HepG2 (cell line): Measurements from ENCODE around the gene IPCEF1. TPM values are rescaled to one million over a fixed set of nuclear protein-coding genes. Genes with fewer than 3 reads are reported as not detected.

ENCODE experiments used
- ATAC-seq: fragments of 200-7000 bp; cut with Tn5 transposase; 3 replicates; pipeline ENCODE4 v1.9.1; 2020; ENCODE audit warnings: mild to moderate bottlenecking, moderate library complexity
- BruUV-seq: library from RNA; stranded (reverse); fragments of 400-500 nt; replicated peaks from 2 replicates; lab custom pipeline; 2021; lab: Mats Ljungman, UMichigan
- CTCF ChIA-PET: fragments of 300-600 bp; formaldehyde crosslinking; extraction: SDS; loops from one replicate; lab custom pipeline; 2021; ENCODE audit warnings: low total read pairs, inconsistent platforms, low intra/inter-chr PET ratio; lab: Yijun Ruan, JAX
- POLR2A ChIA-PET: fragments of 350-600 bp; sonication (Branson Sonifier 250); formaldehyde crosslinking; loops from one replicate; lab custom pipeline; 2020; ENCODE audit warnings: antibody characterized with exemption, inconsistent platforms; lab: Yijun Ruan, JAX
- DNase-seq: peaks from one replicate; pipeline ENCODE4 v3.0.0-alpha.2; 2015; ENCODE audit warnings: low spot score
- FAIRE-seq: peaks from 3 replicates; lab custom pipeline; 2011; peaks lifted over from hg19 to GRCh38; lab: Jason Lieb, UNC
- H2AFZ ChIP-seq: one replicate; pipeline ENCODE4 v1.6.1; 2011; ENCODE audit warnings: low read length, inconsistent platforms
- H3K27ac ChIP-seq: fragments of 300-600 bp; 3 replicates; pipeline ENCODE4 v1.8.0; 2011; ENCODE audit warnings: mixed run types, mild to moderate bottlenecking, mixed read lengths, low read length, inconsistent platforms; ENCODE audit not compliant: insufficient read depth; ENCODE audit errors: extremely low read length
- H3K27me3 ChIP-seq, 2 experiments: fragments of 200-600 bp in 1 of 2; 2 replicates in 1 of 2; 3 replicates in 1 of 2; pipeline versions ENCODE4 v1.6.0 to v1.8.0; 2011; ENCODE audit warnings: low read length in 2 of 2, mild to moderate bottlenecking in 2 of 2, moderate library complexity in 2 of 2, inconsistent platforms in 1 of 2; ENCODE audit not compliant: insufficient read depth in 2 of 2, control insufficient read depth in 1 of 2
- H3K36me3 ChIP-seq, 2 experiments: fragments of 200-600 bp in 1 of 2; replicated peaks in 1 of 2; 2 replicates in 1 of 2; 3 replicates in 1 of 2; pipeline versions ENCODE4 v1.5.1 to v1.8.0; 2011; ENCODE audit warnings: low read length in 2 of 2, inconsistent platforms in 1 of 2; ENCODE audit not compliant: insufficient read depth in 2 of 2, control insufficient read depth in 1 of 2
- H3K4me1 ChIP-seq: 2 replicates; pipeline ENCODE4 v1.5.1; 2012; ENCODE audit warnings: low read length, inconsistent platforms; ENCODE audit not compliant: insufficient read depth
- H3K4me2 ChIP-seq: 2 replicates; pipeline ENCODE4 v1.6.0; 2011; ENCODE audit warnings: low read depth, low read length, inconsistent platforms
- H3K4me3 ChIP-seq, 3 experiments: fragments of 200-600 bp in 1 of 3; sonication (generic), shearing (Covaris generic) in 1 of 3; replicated peaks in 1 of 3; 2 replicates each; pipeline ENCODE4 v1.5.1; 2011 to 2016; ENCODE audit warnings: low read length in 3 of 3, inconsistent platforms in 2 of 3, low read depth in 2 of 3, mild to moderate bottlenecking in 2 of 3, control low read depth in 1 of 3, mixed read lengths in 1 of 3; ENCODE audit not compliant: insufficient read depth in 1 of 3
- H3K79me2 ChIP-seq: one replicate; pipeline ENCODE4 v1.6.1; 2011; ENCODE audit warnings: low read length, inconsistent platforms; ENCODE audit not compliant: insufficient read depth
- H3K9ac ChIP-seq: 2 replicates; pipeline ENCODE4 v1.6.0; 2011; ENCODE audit warnings: mild to moderate bottlenecking, low read depth, low read length, inconsistent platforms; ENCODE audit not compliant: insufficient read depth
- H3K9me3 ChIP-seq: 2 replicates; pipeline ENCODE4 v1.5.1; 2012; ENCODE audit warnings: mild to moderate bottlenecking, low read length
- H4K20me1 ChIP-seq: 2 replicates; pipeline ENCODE4 v1.6.0; 2011; ENCODE audit warnings: inconsistent platforms, mild to moderate bottlenecking, low read length, moderate library complexity; ENCODE audit not compliant: insufficient read depth
- MED13 ChIP-seq: sonication (generic); formaldehyde crosslinking; IDR thresholded peaks from 2 replicates; pipeline ENCODE4 v1.5.0; 2020; ENCODE audit warnings: missing genetic modification reagents
- NAIF1 ChIP-seq: sonication (generic); formaldehyde crosslinking; IDR thresholded peaks from 2 replicates; pipeline ENCODE4 v1.5.0; 2020; ENCODE audit warnings: mild to moderate bottlenecking, missing genetic modification reagents, borderline replicate concordance
- NFE2 ChIP-seq: sonication (generic); formaldehyde crosslinking; IDR thresholded peaks from 2 replicates; pipeline ENCODE4 v1.4.0; 2020; ENCODE audit warnings: missing genetic modification reagents
- NFIB ChIP-seq: sonication (generic); formaldehyde crosslinking; IDR thresholded peaks from 2 replicates; pipeline ENCODE4 v1.9.0; 2021; ENCODE audit warnings: missing genetic modification reagents, mild to moderate bottlenecking, borderline replicate concordance
- NPAS2 ChIP-seq: sonication (generic); formaldehyde crosslinking; IDR thresholded peaks from 2 replicates; pipeline ENCODE4 v1.8.0; 2022; ENCODE audit warnings: mild to moderate bottlenecking, missing genetic modification reagents, borderline replicate concordance
- PHF20 ChIP-seq: sonication (generic); formaldehyde crosslinking; IDR thresholded peaks from 2 replicates; pipeline ENCODE4 v1.5.0; 2020; ENCODE audit warnings: mild to moderate bottlenecking, missing genetic modification reagents
- RBFOX2 ChIP-seq: fragments of 200-400 bp; formaldehyde crosslinking; IDR thresholded peaks from 2 replicates; pipeline ENCODE4 v1.6.1; 2017; ENCODE audit warnings: low read depth, mild to moderate bottlenecking, low read length
- SCMH1 ChIP-seq: sonication (generic); formaldehyde crosslinking; IDR thresholded peaks from 2 replicates; pipeline ENCODE4 v1.9.0; 2021; ENCODE audit warnings: missing genetic modification reagents, mild to moderate bottlenecking, borderline replicate concordance
- SP140L ChIP-seq: sonication (generic); formaldehyde crosslinking; IDR thresholded peaks from 2 replicates; pipeline ENCODE4 v1.4.0; 2020; ENCODE audit warnings: missing genetic modification reagents, borderline replicate concordance
- ZNF143 ChIP-seq: sonication (generic); formaldehyde crosslinking; IDR thresholded peaks from 2 replicates; pipeline ENCODE4 v1.4.0; 2020; ENCODE audit warnings: missing genetic modification reagents
- ZNF749 ChIP-seq: sonication (generic); formaldehyde crosslinking; IDR thresholded peaks from 2 replicates; pipeline ENCODE4 v1.8.0; 2022; ENCODE audit warnings: mild to moderate bottlenecking, missing genetic modification reagents, moderate library complexity, borderline replicate concordance
- ZNF768 ChIP-seq: sonication (generic); formaldehyde crosslinking; IDR thresholded peaks from 2 replicates; pipeline ENCODE4 v1.4.0; 2020; ENCODE audit warnings: missing genetic modification reagents
- WGBS: methylation state at CpG from one replicate; pipeline ENCODE4 v1.1.6; 2017; ENCODE audit warnings: low lambda C conversion rate; 5-methylcytosine and 5-hydroxymethylcytosine counted together
- in situ Hi-C: cut with HindIII; loops from 2 replicates; pipeline ENCODE4 v1.10.0; 2017; ENCODE audit warnings: low pct_unique_long_range_greater_than_20kb; ENCODE audit not compliant: extremely low pct_ligation_motif_present
- intact Hi-C: fragments of 100-400 bp; cut with micrococcal nuclease; formaldehyde crosslinking; loops from one replicate; pipeline ENCODE4 v1.10.0; 2022; ENCODE audit not compliant: unreplicated experiment
- polyA plus RNA-seq, 8 experiments: library from polyadenylated mRNA; depleted of rRNA in 3 of 8; stranded (reverse) in 7 of 8; unstranded in 1 of 8; fragments of >200 nt; fragmentation: Illumina TruSeq in 4 of 8; extraction: Trizol in 4 of 8; gene quantifications; 2 replicates each; pipeline versions ENCODE4 v1.2.1 to v1.2.3, GENCODE V29; 2011 to 2016; ENCODE audit warnings: low read depth in 4 of 8, missing spikeins in 1 of 8, mixed read lengths in 1 of 8; ENCODE audit not compliant: insufficient read depth in 1 of 8
- total RNA-seq, 5 experiments: library from RNA; depleted of rRNA; stranded (reverse); fragments of >200 nt; fragmentation: Illumina TruSeq; extraction: Trizol; gene quantifications; 2 replicates each; pipeline ENCODE4 v1.2.3, GENCODE V29; 2016; ENCODE audit warnings: low read depth in 1 of 5
- TF ChIP-seq, protein P1 (sequence below): IDR thresholded peaks from 2 replicates; pipeline ENCODE4 v1.6.1; 2012; ENCODE audit warnings: low read length, improper control_type of control experiment
- TF ChIP-seq, protein P2 (sequence below): sonication (generic); formaldehyde crosslinking; IDR thresholded peaks from 2 replicates; pipeline ENCODE4 v1.8.0; 2022; ENCODE audit warnings: mild to moderate bottlenecking, missing genetic modification reagents, borderline replicate concordance
- TF ChIP-seq, protein P3 (sequence below): sonication (generic); formaldehyde crosslinking; IDR thresholded peaks from 2 replicates; pipeline ENCODE4 v1.5.1; 2020; ENCODE audit warnings: missing genetic modification reagents, mild to moderate bottlenecking, borderline replicate concordance

IPCEF1 gene
- total and polyA plus RNA-seq, 2 of the 13 experiments (the other 11 are each of a cell fraction or from before 2014, with no cell fraction given), result 0.03 TPM; not detected in 1

DNA sequence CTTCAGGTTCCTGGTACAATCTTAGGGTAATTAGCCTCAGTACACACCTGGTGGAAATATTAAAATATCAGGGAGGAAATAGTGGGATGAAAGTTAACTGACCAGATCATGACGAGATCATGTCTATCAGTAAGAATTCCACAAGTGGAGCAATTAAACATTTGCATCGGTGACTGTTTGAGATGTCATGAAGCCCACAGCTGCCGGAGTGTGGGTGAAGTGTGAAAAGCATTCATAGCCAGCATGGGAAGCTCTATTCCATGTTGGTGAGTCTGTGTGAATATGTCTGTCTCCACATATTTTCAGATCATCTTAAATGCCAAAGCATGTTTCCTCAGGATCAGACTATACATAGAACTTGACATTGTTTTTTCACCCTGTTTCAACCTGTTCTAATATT lies 142.8 kb downstream of the IPCEF1 start:
- H3K9ac ChIP-seq, result no peak overlapping the region
- 23% methylated on average over 3 of the region's 3 CpGs for WGBS
- no peaks in the 10 kb centered on the region for H3K9me3 ChIP-seq
- in situ Hi-C loops (no loop called here), intact Hi-C loops (no loop called here)
- no peaks in the 10 kb centered on the region for H3K36me3 ChIP-seq
- no peak overlapping the region for H3K4me3 ChIP-seq
- H4K20me1 ChIP-seq, result no peaks in the 10 kb centered on the region
- peaks cover 0 to 2% of the 10 kb centered on the region in 2 experiments; a peak in 1 of 5 replicates for H3K27me3 ChIP-seq
- H3K27ac ChIP-seq, result no peak overlapping the region
- no peak overlapping the region for H3K4me2 ChIP-seq
- DNase-seq (no peak), FAIRE-seq (no peak), ATAC-seq (no peak)
- H3K4me1 ChIP-seq, result no peaks in the 10 kb centered on the region
- H2AFZ ChIP-seq, result no peak overlapping the region
- ChIA-PET CTCF (no interaction called here), POLR2A (no interaction called here)
- H3K79me2 ChIP-seq, result no peaks in the 10 kb centered on the region
- no TSS peak for BruUV-seq
- TF ChIP-seq, protein P1, sequence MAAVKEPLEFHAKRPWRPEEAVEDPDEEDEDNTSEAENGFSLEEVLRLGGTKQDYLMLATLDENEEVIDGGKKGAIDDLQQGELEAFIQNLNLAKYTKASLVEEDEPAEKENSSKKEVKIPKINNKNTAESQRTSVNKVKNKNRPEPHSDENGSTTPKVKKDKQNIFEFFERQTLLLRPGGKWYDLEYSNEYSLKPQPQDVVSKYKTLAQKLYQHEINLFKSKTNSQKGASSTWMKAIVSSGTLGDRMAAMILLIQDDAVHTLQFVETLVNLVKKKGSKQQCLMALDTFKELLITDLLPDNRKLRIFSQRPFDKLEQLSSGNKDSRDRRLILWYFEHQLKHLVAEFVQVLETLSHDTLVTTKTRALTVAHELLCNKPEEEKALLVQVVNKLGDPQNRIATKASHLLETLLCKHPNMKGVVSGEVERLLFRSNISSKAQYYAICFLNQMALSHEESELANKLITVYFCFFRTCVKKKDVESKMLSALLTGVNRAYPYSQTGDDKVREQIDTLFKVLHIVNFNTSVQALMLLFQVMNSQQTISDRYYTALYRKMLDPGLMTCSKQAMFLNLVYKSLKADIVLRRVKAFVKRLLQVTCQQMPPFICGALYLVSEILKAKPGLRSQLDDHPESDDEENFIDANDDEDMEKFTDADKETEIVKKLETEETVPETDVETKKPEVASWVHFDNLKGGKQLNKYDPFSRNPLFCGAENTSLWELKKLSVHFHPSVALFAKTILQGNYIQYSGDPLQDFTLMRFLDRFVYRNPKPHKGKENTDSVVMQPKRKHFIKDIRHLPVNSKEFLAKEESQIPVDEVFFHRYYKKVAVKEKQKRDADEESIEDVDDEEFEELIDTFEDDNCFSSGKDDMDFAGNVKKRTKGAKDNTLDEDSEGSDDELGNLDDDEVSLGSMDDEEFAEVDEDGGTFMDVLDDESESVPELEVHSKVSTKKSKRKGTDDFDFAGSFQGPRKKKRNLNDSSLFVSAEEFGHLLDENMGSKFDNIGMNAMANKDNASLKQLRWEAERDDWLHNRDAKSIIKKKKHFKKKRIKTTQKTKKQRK, result no peak
- TF ChIP-seq NFE2 (CRISPR knock-in tag) (no peak), RBFOX2 (no peak), MED13 (CRISPR knock-in tag) (no peak), ZNF143 (no peak), ZNF749 (no peak), SP140L (CRISPR knock-in tag) (no peak), NAIF1 (CRISPR knock-in tag) (no peak), PHF20 (no peak), SCMH1 (no peak), NPAS2 (no peak), NFIB (CRISPR knock-in tag) (no peak), ZNF768 (CRISPR knock-in tag) (no peak)
- TF ChIP-seq, protein P2, sequence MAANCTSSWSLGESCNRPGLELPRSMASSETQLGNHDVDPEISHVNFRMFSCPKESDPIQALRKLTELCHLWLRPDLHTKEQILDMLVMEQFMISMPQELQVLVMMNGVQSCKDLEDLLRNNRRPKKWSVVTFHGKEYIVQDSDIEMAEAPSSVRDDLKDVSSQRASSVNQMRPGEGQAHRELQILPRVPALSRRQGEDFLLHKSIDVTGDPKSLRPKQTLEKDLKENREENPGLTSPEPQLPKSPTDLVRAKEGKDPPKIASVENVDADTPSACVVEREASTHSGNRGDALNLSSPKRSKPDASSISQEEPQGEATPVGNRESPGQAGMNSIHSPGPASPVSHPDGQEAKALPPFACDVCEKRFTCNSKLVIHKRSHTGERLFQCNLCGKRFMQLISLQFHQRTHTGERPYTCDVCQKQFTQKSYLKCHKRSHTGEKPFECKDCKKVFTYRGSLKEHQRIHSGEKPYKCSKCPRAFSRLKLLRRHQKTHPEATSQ (CRISPR knock-in tag), result no peak
- TF ChIP-seq, protein P3, sequence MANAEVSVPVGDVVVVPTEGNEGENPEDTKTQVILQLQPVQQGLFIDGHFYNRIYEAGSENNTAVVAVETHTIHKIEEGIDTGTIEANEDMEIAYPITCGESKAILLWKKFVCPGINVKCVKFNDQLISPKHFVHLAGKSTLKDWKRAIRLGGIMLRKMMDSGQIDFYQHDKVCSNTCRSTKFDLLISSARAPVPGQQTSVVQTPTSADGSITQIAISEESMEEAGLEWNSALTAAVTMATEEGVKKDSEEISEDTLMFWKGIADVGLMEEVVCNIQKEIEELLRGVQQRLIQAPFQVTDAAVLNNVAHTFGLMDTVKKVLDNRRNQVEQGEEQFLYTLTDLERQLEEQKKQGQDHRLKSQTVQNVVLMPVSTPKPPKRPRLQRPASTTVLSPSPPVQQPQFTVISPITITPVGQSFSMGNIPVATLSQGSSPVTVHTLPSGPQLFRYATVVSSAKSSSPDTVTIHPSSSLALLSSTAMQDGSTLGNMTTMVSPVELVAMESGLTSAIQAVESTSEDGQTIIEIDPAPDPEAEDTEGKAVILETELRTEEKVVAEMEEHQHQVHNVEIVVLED (CRISPR knock-in tag), result no peak
